ENCODE data around the gene ARL15. TPM values are rescaled to one million over a fixed set of nuclear protein-coding genes. Genes with fewer than 3 reads are reported as not detected.

The ARL15 gene
- total RNA-seq, 4 donors from 2014 or later, result 8.5 to 19.1 (median 12.0) TPM

DNA sequence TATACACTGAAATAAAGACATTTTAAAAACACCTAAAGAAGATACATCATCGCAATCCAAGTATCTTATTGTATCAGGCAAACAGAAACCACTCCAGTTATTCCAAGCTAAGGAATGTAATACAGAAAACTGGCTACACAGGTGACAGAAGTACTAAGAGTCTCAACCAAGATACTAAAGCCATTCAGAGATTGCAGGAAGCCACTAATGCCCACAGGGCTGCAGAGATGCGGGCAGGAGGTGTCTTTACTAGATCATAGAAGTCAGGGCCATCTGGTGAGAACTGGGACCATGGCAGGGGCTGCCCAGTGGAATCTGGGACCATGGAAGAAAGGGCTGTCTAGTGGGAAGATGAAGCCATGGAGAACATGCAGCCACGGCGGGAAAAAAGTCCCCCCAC, 384.3 kb downstream of the ARL15 start:
- 93 to 97% methylated on average over 3 to 4 of the region's 4 CpGs for WGBS, 2 donors

DNA sequence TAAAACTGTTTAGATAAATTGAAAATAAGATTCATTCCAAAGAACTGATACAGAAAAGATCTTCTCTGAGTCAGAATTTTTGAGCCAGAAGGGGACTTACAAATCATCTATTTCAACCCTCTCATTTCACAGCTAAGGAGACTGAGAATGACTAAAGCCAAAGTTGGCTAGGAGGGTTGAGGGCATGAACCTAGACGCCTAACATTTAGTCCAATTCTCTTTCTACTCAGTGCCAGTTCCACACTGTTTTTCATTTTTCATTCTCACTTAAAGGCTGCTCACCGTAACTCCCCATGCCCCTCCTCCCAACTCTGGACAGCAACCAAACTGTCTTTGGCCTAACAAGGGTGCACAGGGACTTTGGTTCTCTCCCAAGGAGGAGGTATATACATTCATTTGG, 386.0 kb downstream of the ARL15 start:
- H3K9me3 ChIP-seq, result no peaks in the 10 kb centered on the region
- H3K36me3 ChIP-seq, result no peaks in the 10 kb centered on the region
- no peak for DNase-seq
- intact Hi-C loops (cut with DNase I), result no loop called here
- no peak overlapping the region for H3K27ac ChIP-seq
- no peak for TF ChIP-seq POLR2A (IDR thresholded peaks at IDR 0.05)
- TF ChIP-seq, protein P1, sequence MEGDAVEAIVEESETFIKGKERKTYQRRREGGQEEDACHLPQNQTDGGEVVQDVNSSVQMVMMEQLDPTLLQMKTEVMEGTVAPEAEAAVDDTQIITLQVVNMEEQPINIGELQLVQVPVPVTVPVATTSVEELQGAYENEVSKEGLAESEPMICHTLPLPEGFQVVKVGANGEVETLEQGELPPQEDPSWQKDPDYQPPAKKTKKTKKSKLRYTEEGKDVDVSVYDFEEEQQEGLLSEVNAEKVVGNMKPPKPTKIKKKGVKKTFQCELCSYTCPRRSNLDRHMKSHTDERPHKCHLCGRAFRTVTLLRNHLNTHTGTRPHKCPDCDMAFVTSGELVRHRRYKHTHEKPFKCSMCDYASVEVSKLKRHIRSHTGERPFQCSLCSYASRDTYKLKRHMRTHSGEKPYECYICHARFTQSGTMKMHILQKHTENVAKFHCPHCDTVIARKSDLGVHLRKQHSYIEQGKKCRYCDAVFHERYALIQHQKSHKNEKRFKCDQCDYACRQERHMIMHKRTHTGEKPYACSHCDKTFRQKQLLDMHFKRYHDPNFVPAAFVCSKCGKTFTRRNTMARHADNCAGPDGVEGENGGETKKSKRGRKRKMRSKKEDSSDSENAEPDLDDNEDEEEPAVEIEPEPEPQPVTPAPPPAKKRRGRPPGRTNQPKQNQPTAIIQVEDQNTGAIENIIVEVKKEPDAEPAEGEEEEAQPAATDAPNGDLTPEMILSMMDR (IDR thresholded peaks at IDR 0.05), result no peak
- H3K27me3 ChIP-seq, result no peaks in the 10 kb centered on the region
- 53 to 58% methylated on average over 2 of the region's 2 CpGs for WGBS, 2 donors
- no peak overlapping the region for H3K4me3 ChIP-seq
- peaks cover 0 to 5% (median 0%) of the 10 kb centered on the region in 3 donors for H3K4me1 ChIP-seq

More for the DNA sequence above, 384.3 kb downstream of the ARL15 start:
- H3K36me3 ChIP-seq, result no peaks in the 10 kb centered on the region
- no peaks in the 10 kb centered on the region for H3K9me3 ChIP-seq
- peaks cover 0 to 5% (median 0%) of the 10 kb centered on the region in 3 donors for H3K4me1 ChIP-seq
- intact Hi-C loops (cut with DNase I), result no loop called here
- no peak overlapping the region for H3K27ac ChIP-seq
- no peak for DNase-seq
- TF ChIP-seq, protein P1 (IDR thresholded peaks at IDR 0.05), result no peak
- TF ChIP-seq POLR2A (IDR thresholded peaks at IDR 0.05), result no peak
- H3K27me3 ChIP-seq, result no peaks in the 10 kb centered on the region
- H3K4me3 ChIP-seq, result no peak overlapping the region

DNA sequence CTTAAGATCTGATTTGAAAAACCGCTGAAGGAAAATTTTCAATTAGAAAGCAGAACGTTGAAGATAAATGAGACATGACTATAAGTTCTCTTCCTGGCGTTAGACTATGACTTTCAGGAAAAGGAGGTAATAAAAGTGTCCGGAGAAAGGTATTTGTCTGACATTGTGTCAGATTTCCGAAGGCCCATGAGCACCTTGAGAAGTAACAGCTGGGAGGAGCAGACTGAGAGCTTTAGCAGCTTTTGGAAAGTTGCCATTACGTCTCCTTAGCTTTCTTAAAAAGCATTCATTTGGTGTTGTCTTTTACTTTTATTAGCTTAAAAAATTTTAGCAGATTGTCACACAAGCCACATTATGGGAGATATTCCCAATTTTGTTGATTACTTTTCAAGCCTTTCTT, 386.4 kb downstream of the ARL15 start:
- DNase-seq, result no peak
- Histone ChIP-seq H3K27ac (no peak overlapping the region), H3K9me3 (no peaks in the 10 kb centered on the region), H3K4me1 (peaks cover 0 to 5% (median 0%) of the 10 kb centered on the region in 3 donors), H3K27me3 (no peaks in the 10 kb centered on the region), H3K4me3 (no peak overlapping the region), H3K36me3 (no peaks in the 10 kb centered on the region)
- TF ChIP-seq, protein P1 (IDR thresholded peaks at IDR 0.05), result no peak
- no peak for TF ChIP-seq POLR2A (IDR thresholded peaks at IDR 0.05)
- WGBS, 2 donors, result 77 to 81% methylated on average over 6 of the region's 6 CpGs
- intact Hi-C loops (cut with DNase I), result no loop called here

DNA sequence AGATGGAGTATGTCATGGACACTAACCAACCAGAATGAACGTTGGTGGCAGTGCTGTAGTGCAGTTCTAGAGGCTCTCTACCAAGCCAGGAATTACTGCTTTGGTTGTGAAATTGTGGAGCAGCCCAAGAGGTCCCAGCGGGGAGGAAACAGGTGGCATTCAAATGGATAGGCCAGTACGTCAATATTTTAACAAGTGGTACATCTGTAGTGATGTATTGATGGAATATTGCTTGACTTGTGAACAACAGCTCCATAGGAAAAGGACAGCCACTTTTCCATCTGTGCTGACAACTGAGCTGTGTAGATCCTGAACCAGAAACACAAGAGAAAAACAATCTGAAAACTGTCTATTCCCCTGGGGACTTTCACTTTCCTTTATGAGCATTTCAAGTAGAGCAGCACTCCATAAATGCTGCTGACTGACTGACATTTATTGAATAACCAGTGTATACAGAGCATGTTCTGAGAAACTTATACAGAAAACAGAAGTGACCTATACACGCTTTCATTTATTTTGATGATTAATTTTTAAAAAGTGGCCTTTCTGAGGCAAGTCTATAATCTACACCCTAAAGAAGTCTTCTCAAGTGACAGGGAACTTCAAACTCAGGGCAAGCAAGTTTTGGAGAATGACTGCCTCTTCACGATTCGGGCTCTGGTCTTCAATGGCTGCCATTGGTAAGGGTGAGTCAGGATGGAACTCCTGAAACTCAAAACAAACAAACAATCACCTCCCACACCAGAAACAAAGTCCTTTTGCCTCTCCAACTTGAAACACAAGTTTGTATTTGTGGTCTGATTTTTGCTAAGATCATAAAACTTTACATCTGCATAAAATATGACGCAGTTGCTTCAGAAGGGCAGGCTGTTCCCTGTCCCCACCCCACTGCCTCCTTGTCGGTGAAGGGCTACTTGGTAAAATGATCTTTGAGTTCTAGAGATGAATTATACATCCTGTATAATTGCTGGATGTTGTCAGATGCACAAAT, 387.6 kb downstream of the ARL15 start:
- Histone ChIP-seq H3K27ac (no peak overlapping the region), H3K9me3 (no peaks in the 10 kb centered on the region), H3K36me3 (no peaks in the 10 kb centered on the region), H3K27me3 (no peaks in the 10 kb centered on the region), H3K4me1 (peaks cover 0 to 5% (median 0%) of the 10 kb centered on the region in 3 donors), H3K4me3 (no peak overlapping the region)
- intact Hi-C loops (cut with DNase I), result no loop called here
- no peak for DNase-seq
- no peak for TF ChIP-seq POLR2A (IDR thresholded peaks at IDR 0.05)
- TF ChIP-seq, protein P1 (IDR thresholded peaks at IDR 0.05), result no peak
- WGBS, 2 donors, result 76 to 85% methylated on average over 8 of the region's 8 CpGs

DNA sequence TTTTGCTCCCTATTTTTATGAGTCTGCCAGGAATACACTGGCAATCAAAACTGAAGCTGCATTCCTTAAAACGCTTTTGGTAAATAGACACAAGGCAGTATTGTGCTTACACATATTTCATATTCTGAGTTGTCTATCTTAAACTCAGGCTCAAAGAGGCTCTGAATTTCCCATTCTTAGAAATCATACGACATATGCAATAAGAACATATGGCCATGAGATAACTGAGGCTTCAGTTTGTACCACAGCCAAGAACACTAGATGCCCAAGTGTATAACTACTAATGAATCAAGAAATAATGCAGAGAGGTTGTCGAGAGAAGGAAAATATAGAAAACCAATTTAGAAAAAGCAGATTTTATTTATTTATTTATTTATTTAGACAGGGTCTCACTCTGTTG, 392.5 kb downstream of the ARL15 start:
- no peaks in the 10 kb centered on the region for H3K36me3 ChIP-seq
- H3K27ac ChIP-seq, result no peak overlapping the region
- 72 to 80% methylated on average over 3 of the region's 3 CpGs for WGBS, 2 donors
- DNase-seq, result no peak
- H3K9me3 ChIP-seq, result no peaks in the 10 kb centered on the region
- H3K4me1 ChIP-seq, result no peaks in the 10 kb centered on the region
- H3K27me3 ChIP-seq, result no peaks in the 10 kb centered on the region
- TF ChIP-seq, protein P1 (IDR thresholded peaks at IDR 0.05), result no peak
- no peak for TF ChIP-seq POLR2A (IDR thresholded peaks at IDR 0.05)
- H3K4me3 ChIP-seq, result no peak overlapping the region
- intact Hi-C loops (cut with DNase I), result no loop called here

Measured in esophagus squamous epithelium (tissue), 5 donors.